Upper lobe of right lung (tissue), 1 donor: Measurements from ENCODE around the gene CLCN7. TPM values are rescaled to one million over a fixed set of nuclear protein-coding genes. Genes with fewer than 3 reads are reported as not detected.

Experiments used
- ATAC-seq: fragments of 200-7000 bp; cut with Tn5 transposase; one replicate; pipeline ENCODE4 v1.9.1; 2020; ENCODE audit warnings: mild to moderate bottlenecking, moderate library complexity
- DNase-seq: peaks from one replicate; pipeline ENCODE4 v3.0.0-alpha.2; 2020
- H3K27ac ChIP-seq: fragments of 200-600 bp; one replicate; pipeline ENCODE4 v1.8.0; 2022
- H3K27me3 ChIP-seq: fragments of 200-600 bp; one replicate; pipeline ENCODE4 v1.8.0; 2022; ENCODE audit warnings: mild to moderate bottlenecking
- H3K36me3 ChIP-seq: fragments of 200-600 bp; one replicate; pipeline ENCODE4 v1.8.0; 2022
- H3K4me1 ChIP-seq: fragments of 200-600 bp; one replicate; pipeline ENCODE4 v1.8.0; 2022
- H3K4me3 ChIP-seq: fragments of 200-600 bp; one replicate; pipeline ENCODE4 v1.8.0; 2022; ENCODE audit warnings: mild to moderate bottlenecking
- H3K9me3 ChIP-seq: fragments of 200-600 bp; one replicate; pipeline ENCODE4 v1.8.0; 2022
- intact Hi-C: fragments of 100-400 bp; cut with DNase I; formaldehyde crosslinking; loops from one replicate; pipeline ENCODE4 v1.11.0; 2022
- total RNA-seq: library from RNA; stranded (reverse); fragmentation: NEBNext Ultra II Directional; extraction: Animal tissue kit (Norgen Biotek cat#: 25700); gene quantifications from one replicate; pipeline ENCODE4 v1.2.1, GENCODE V29; 2021
- TF ChIP-seq, protein P1 (sequence below): fragments of 200-600 bp; IDR thresholded peaks from one replicate; pipeline ENCODE4 v1.8.0; 2022; ENCODE audit warnings: antibody characterized with exemption
- donor health status: DM: no; HTN: yes; CAD: no; lungs with severe emphysema.

Gene CLCN7
- total RNA-seq, 1 donor from 2014 or later = 138 TPM

DNA sequence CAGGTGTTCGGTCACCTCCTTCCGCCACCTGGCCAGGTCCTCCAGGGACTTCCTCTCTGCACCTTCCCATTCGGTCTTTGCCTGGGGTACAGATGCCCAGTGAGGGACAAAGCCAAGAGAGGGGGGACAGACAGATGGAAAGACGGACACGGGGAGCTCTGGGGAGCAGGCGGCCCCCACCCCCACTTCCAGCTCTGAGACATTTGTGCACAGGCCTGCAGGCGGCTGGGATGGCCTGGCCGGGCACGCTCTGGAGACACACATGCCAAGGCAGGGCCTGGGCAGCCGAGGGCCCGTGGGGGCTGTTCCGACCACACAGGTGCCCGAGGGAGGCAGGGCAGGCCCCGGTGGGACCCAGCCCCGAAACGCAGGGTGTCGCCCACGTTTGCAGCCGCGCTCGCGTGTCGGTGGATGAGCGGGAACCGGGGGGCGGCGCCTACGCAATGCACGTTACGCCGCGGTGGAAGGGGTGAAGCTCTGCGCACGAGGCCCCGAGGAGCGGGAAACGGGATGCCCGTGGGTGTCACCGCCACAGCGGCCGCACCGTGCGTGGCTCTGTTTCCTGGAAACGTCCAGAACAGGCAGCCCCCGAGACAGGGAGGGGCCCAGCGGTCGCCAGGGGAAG, 38.0 kb downstream of the CLCN7 start:
- H3K27me3 ChIP-seq = no peaks in the 10 kb centered on the region
- H3K9me3 ChIP-seq = no peaks in the 10 kb centered on the region
- DNase-seq (no peak), ATAC-seq (no peak)
- H3K27ac ChIP-seq = no peak overlapping the region
- H3K36me3 ChIP-seq = no peaks in the 10 kb centered on the region
- no peak overlapping the region for H3K4me3 ChIP-seq
- TF ChIP-seq, protein P1, sequence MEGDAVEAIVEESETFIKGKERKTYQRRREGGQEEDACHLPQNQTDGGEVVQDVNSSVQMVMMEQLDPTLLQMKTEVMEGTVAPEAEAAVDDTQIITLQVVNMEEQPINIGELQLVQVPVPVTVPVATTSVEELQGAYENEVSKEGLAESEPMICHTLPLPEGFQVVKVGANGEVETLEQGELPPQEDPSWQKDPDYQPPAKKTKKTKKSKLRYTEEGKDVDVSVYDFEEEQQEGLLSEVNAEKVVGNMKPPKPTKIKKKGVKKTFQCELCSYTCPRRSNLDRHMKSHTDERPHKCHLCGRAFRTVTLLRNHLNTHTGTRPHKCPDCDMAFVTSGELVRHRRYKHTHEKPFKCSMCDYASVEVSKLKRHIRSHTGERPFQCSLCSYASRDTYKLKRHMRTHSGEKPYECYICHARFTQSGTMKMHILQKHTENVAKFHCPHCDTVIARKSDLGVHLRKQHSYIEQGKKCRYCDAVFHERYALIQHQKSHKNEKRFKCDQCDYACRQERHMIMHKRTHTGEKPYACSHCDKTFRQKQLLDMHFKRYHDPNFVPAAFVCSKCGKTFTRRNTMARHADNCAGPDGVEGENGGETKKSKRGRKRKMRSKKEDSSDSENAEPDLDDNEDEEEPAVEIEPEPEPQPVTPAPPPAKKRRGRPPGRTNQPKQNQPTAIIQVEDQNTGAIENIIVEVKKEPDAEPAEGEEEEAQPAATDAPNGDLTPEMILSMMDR = no peak
- intact Hi-C loops = no loop called here
- no peaks in the 10 kb centered on the region for H3K4me1 ChIP-seq

DNA sequence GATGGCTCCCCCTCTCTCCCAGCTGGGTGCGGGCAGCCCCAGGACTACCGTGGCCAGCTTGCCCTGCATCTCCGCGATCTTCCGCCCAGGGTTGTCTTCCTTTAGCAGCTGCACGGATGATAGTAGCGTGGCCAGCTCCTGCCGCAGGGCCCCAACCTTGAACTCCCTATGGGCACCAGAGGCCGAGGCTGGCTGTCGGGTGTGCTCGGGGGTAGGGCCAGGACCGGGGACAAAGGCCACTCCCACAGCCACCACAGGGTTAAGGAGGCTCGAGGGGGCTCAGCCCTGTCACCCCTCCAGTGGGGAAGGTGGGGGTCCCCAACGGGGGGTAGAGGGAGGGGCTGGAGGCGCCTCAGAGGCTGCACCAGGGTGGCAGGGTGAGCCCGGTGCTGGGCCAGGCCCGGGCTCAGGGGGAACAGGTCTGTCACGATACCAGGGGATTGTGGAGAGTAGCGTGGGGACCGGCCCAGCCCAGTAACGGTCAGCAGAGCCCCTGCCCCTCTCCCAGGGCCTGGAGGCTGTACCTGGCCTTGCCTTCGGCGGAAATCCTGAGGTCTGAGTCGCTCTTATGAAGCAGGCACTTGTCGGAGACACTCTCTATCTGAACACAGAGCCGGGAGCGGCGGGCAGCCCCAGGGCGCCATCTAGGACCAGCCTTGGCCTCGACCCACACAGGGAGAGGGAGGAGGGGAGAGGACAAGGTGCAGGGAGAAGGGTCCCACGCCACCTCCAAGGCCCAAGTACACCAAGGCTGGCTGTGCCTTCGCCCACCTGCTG, 38.7 kb downstream of the CLCN7 start:
- TF ChIP-seq, protein P1 = no peak
- no peaks in the 10 kb centered on the region for H3K27me3 ChIP-seq
- no peaks in the 10 kb centered on the region for H3K36me3 ChIP-seq
- no peak overlapping the region for H3K27ac ChIP-seq
- no peaks in the 10 kb centered on the region for H3K9me3 ChIP-seq
- H3K4me1 ChIP-seq = no peaks in the 10 kb centered on the region
- ATAC-seq (no peak), DNase-seq (no peak)
- H3K4me3 ChIP-seq = no peak overlapping the region
- intact Hi-C loops = no loop called here

DNA sequence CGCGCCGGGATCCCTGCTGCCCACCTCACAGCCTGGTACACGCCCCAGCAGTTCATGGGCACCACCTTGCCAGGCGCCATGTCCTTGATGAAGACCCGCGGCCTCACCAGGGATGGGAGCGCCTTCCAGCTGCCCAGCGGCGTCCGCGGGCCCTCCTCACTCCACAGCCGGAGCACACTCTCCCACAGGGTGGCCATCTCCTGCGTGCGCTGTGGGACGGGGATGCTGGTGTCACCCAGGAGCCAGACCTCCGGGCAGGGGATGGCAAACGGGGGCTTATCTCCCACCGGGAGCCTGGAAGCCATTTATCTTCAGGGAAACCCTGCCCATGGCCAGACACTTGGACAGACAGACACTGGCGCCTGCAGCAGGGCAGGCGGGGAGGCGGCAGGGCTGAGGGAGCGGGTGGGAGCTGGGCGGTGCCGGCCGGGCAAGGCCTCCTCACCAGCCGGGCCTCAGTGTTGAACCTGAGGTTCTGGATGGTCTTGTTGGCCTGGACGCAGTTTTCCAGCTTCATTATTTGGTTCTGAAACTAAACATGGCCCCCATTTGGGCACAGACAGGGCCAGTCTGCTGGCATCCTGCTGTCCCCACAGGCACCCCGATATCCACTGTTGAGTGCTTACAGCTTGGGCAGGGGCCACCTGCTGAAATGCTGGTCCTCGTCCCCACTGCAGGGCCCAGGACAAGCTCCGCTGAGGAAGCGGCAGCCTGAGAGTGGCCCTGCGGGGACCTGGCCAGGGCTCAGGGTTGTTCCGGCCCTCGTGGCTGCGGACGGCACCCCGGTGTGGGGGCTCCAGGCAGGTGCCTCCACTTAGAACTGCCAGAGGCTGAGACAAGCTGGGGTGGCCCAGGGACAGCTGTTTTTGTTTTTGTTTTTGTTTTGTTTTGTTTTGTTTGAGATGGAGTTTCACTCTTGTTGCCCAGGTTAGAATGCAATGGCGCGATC, 39.9 kb downstream of the CLCN7 start:
- Histone ChIP-seq H3K36me3 (no peaks in the 10 kb centered on the region), H3K4me3 (no peak overlapping the region), H3K27ac (no peak overlapping the region), H3K4me1 (no peaks in the 10 kb centered on the region), H3K27me3 (no peaks in the 10 kb centered on the region), H3K9me3 (no peaks in the 10 kb centered on the region)
- TF ChIP-seq, protein P1 = no peak
- ATAC-seq = no peak
- DNase-seq = no peak
- intact Hi-C loops = no loop called here

DNA sequence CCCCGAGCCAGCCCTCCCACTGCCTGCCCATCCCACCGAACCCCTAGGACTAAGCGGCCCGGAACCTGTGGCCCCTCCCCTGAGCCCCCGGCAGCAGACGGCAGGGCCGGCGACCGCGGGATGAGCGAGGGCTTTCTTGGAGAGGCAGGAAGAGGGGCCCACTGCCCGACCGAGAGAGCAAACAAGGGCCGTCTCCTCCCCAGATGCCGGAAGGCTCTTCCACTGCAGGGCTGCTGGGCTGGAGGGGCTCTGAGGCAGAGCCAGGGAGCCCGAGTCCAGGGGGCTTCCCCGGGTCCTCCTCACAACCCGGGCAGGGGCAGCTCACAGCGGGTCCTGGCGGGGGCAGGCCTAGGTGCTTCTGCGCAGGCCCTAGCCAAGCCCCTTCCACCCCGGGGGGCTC, 41.1 kb downstream of the CLCN7 start:
- no peak overlapping the region for H3K4me3 ChIP-seq
- ATAC-seq (no peak), DNase-seq (no peak)
- TF ChIP-seq, protein P1 = no peak
- no peaks in the 10 kb centered on the region for H3K27me3 ChIP-seq
- H3K36me3 ChIP-seq = no peaks in the 10 kb centered on the region
- no peak overlapping the region for H3K27ac ChIP-seq
- no peaks in the 10 kb centered on the region for H3K4me1 ChIP-seq
- no peaks in the 10 kb centered on the region for H3K9me3 ChIP-seq
- intact Hi-C loops = no loop called here

DNA sequence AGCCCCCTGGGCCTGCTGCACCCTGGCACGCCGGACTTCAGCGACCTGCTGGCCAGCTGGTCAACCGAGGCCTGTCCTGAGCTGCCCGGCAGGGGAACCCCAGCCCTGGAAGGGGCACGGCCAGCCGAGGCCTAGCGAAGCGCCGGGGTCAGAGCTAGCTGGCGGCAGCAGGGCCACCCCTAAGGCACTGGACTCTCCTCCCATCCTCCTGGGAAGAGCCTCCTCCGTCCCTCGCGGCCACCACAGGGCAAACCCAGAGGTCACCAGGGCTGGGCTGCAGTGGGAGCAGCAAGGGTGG, 41.6 kb downstream of the CLCN7 start:
- H3K4me1 ChIP-seq = no peaks in the 10 kb centered on the region
- no peaks in the 10 kb centered on the region for H3K9me3 ChIP-seq
- H3K27me3 ChIP-seq = no peaks in the 10 kb centered on the region
- peak overlapping the region; percentile 29 for H3K4me3 ChIP-seq
- H3K36me3 ChIP-seq = no peaks in the 10 kb centered on the region
- DNase-seq (no peak), ATAC-seq (no peak)
- no peak overlapping the region for H3K27ac ChIP-seq
- TF ChIP-seq, protein P1 = no peak
- intact Hi-C loops = no loop called here
